ENCODE data around the gene KCNK4. TPM values are rescaled to one million over a fixed set of nuclear protein-coding genes. Genes with fewer than 3 reads are reported as not detected.

Gene KCNK4
- total and polyA plus RNA-seq, 2 of the 13 experiments (the other 11 are each of a cell fraction or from before 2014, with no cell fraction given), result not detected

GRCh38 chr11:64317961-64318765 lies 27.1 kb downstream of the KCNK4 start, which contains the start of gene PRDX5 (continued):
- no peak for TF ChIP-seq GPN1 (CRISPR knock-in tag; IDR thresholded peaks at IDR 0.05; ENCODE audit: borderline replicate concordance)
- no peak for TF ChIP-seq ZNF235 (CRISPR knock-in tag; IDR thresholded peaks at IDR 0.05; ENCODE audit: borderline replicate concordance)
- 0 out of 2 replicates have a peak, but pooled peaks have one; percentile 55 for TF ChIP-seq TBX3 (IDR thresholded peaks at IDR 0.05; ENCODE audit: borderline replicate concordance)
- TF ChIP-seq NR3C1 (CRISPR knock-in tag; IDR thresholded peaks at IDR 0.05), result no peak
- no peak for TF ChIP-seq GTF2F1 (IDR thresholded peaks at IDR 0.05; ENCODE audit: low read length)
- no peak for TF ChIP-seq ZSCAN20 (CRISPR knock-in tag; IDR thresholded peaks at IDR 0.05; ENCODE audit: borderline replicate concordance)
- TF ChIP-seq ZNF598 (CRISPR knock-in tag; IDR thresholded peaks at IDR 0.05; ENCODE audit: borderline replicate concordance), result peak; percentile 65; the same call in 1 of the 2 replicates
- no peak for TF ChIP-seq CREM (IDR thresholded peaks at IDR 0.05)
- TF ChIP-seq CREM (CRISPR knock-in tag; IDR thresholded peaks at IDR 0.05), result no peak
- 0 out of 2 replicates have a peak, but pooled peaks have one; percentile 11 for TF ChIP-seq SMAD3 (CRISPR knock-in tag; IDR thresholded peaks at IDR 0.05)
- TF ChIP-seq ZC3H4 (CRISPR knock-in tag; IDR thresholded peaks at IDR 0.05; ENCODE audit: borderline replicate concordance), result no peak
- peak; percentile 42; the same call in 1 of the 2 replicates for TF ChIP-seq EED (CRISPR knock-in tag; IDR thresholded peaks at IDR 0.05)
- TF ChIP-seq ZNF30 (CRISPR knock-in tag; IDR thresholded peaks at IDR 0.05), result no peak
- TF ChIP-seq POGK (CRISPR knock-in tag; conservative IDR thresholded peaks at IDR 0.05), result peak; percentile 82
- 0 out of 2 replicates have a peak, but pooled peaks have one; percentile 2 for TF ChIP-seq ZNF850 (CRISPR knock-in tag; conservative IDR thresholded peaks at IDR 0.05)
- TF ChIP-seq MLX (CRISPR knock-in tag; IDR thresholded peaks at IDR 0.05), result no peak
- peak; percentile 53; the same call in 1 of the 2 replicates for TF ChIP-seq NRL (CRISPR knock-in tag; IDR thresholded peaks at IDR 0.05; ENCODE audit: borderline replicate concordance)
- TF ChIP-seq TP53 (CRISPR knock-in tag; conservative IDR thresholded peaks at IDR 0.05), result 0 out of 2 replicates have a peak, but pooled peaks have one; percentile 60
- TF ChIP-seq ZFP62 (CRISPR knock-in tag; IDR thresholded peaks at IDR 0.05), result no peak
- TF ChIP-seq ZBTB38 (CRISPR knock-in tag; IDR thresholded peaks at IDR 0.05), result no peak; the same call in 1 of the 2 replicates
- peak; percentile 39; the same call in 1 of the 2 replicates for TF ChIP-seq GABPB1 (CRISPR knock-in tag; IDR thresholded peaks at IDR 0.05)
- TF ChIP-seq RERE (CRISPR knock-in tag; IDR thresholded peaks at IDR 0.05; ENCODE audit: low read depth), result peak; percentile 29; the same call in 1 of the 2 replicates
- 0 out of 2 replicates have a peak, but pooled peaks have one; percentile 39 for TF ChIP-seq JUN (CRISPR knock-in tag; IDR thresholded peaks at IDR 0.05)

Data from HepG2 (cell line).